Left lung (tissue), 10 donors: Measurements from ENCODE around the gene FAM168A. TPM values are rescaled to one million over a fixed set of nuclear protein-coding genes. Genes with fewer than 3 reads are reported as not detected.
A peak's percentile ranks its signal among the peaks of the same experiment; 100 is the strongest.

Experiments used
- ATAC-seq: fragments of 200-7000 bp; cut with Tn5 transposase; one replicate; pipeline ENCODE4 v1.9.1; 2020; ENCODE audit warnings: moderate library complexity
- DNase-seq, 4 donors: peaks; one replicate each; pipeline ENCODE4 v3.0.0-alpha.2; 2013 to 2020
- H3K27ac ChIP-seq, 2 donors: fragments of 200-600 bp; sonication (generic) in 1 of 2; one replicate each; pipeline versions ENCODE4 v1.5.0 to v1.8.0; 2020 to 2021
- H3K27me3 ChIP-seq, 2 donors: fragments of 200-600 bp; sonication (generic) in 1 of 2; one replicate each; pipeline versions ENCODE4 v1.5.0 to v1.8.0; 2020 to 2021
- H3K36me3 ChIP-seq, 2 donors: fragments of 200-600 bp; sonication (generic) in 1 of 2; one replicate each; pipeline versions ENCODE4 v1.5.0 to v1.8.0; 2020 to 2021
- H3K4me1 ChIP-seq, 2 donors: fragments of 200-600 bp; one replicate each; pipeline ENCODE4 v1.8.0; 2021
- H3K4me3 ChIP-seq, 2 donors: fragments of 200-600 bp; sonication (generic) in 1 of 2; one replicate each; pipeline versions ENCODE4 v1.5.0 to v1.8.0; 2020 to 2021; ENCODE audit warnings: mild to moderate bottlenecking in 1 of 2
- H3K9me3 ChIP-seq, 2 donors: fragments of 200-600 bp; sonication (generic) in 1 of 2; one replicate each; pipeline versions ENCODE4 v1.5.0 to v1.8.0; 2020 to 2021
- intact Hi-C, 2 donors: fragments of 100-400 bp; cut with DNase I; formaldehyde crosslinking; loops; one replicate each; pipeline versions ENCODE4 v1.11.2 to v1.14.2; 2022
- polyA plus RNA-seq, 6 donors: library from polyadenylated mRNA; unstranded; fragments of 120-200 nt; gene quantifications; one replicate each; pipeline ENCODE4 v1.2.1, GENCODE V29; 2013; ENCODE audit not compliant: insufficient read length in 6 of 6
- total RNA-seq, 2 donors: library from RNA; stranded (reverse); fragmentation: NEBNext Ultra II Directional; extraction: Animal tissue kit (Norgen Biotek cat#: 25700); gene quantifications; one replicate each; pipeline ENCODE4 v1.2.1, GENCODE V29; 2021
- TF ChIP-seq, protein P1 (sequence below), 2 donors: fragments of 200-600 bp; sonication (generic) in 1 of 2; IDR thresholded peaks; one replicate each; pipeline versions ENCODE4 v1.5.0 to v1.8.0; 2021; ENCODE audit warnings: antibody characterized with exemption in 2 of 2
- donor health status: DM: no; HTN: yes; CAD: no.
- donor health status: DM: no; HTN: no; CAD: no.

FAM168A gene
- total and polyA plus RNA-seq, 8 donors: 28.2 to 43.9 (median 41.6) TPM

GRCh38 chr11:73425108-73425507 is 172.8 kb downstream of the FAM168A start:
- intact Hi-C loops: no loop called here
- H3K27ac ChIP-seq: peak overlapping the region; percentile 17 to 71

GRCh38 chr11:73423506-73423905 is 174.4 kb downstream of the FAM168A start:
- Histone ChIP-seq H3K27ac (no peak overlapping the region), H3K4me1 (peaks cover 3 to 25% of the 10 kb centered on the region in 2 donors), H3K27me3 (no peaks in the 10 kb centered on the region), H3K36me3 (peaks cover 0 to 17% of the 10 kb centered on the region in 2 donors), H3K9me3 (no peaks in the 10 kb centered on the region), H3K4me3 (no peak overlapping the region)
- TF ChIP-seq, protein P1, sequence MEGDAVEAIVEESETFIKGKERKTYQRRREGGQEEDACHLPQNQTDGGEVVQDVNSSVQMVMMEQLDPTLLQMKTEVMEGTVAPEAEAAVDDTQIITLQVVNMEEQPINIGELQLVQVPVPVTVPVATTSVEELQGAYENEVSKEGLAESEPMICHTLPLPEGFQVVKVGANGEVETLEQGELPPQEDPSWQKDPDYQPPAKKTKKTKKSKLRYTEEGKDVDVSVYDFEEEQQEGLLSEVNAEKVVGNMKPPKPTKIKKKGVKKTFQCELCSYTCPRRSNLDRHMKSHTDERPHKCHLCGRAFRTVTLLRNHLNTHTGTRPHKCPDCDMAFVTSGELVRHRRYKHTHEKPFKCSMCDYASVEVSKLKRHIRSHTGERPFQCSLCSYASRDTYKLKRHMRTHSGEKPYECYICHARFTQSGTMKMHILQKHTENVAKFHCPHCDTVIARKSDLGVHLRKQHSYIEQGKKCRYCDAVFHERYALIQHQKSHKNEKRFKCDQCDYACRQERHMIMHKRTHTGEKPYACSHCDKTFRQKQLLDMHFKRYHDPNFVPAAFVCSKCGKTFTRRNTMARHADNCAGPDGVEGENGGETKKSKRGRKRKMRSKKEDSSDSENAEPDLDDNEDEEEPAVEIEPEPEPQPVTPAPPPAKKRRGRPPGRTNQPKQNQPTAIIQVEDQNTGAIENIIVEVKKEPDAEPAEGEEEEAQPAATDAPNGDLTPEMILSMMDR (IDR thresholded peaks at IDR 0.05): no peak
- intact Hi-C loops: no loop called here
- ATAC-seq: no peak
- no peak for DNase-seq

More at GRCh38 chr11:73425108-73425507, 172.8 kb downstream of the FAM168A start:
- ATAC-seq (peak; percentile 73), DNase-seq (peak in 1 of 4 donors; percentile 70)
- peaks cover 3 to 33% of the 10 kb centered on the region in 2 donors for H3K4me1 ChIP-seq
- no peaks in the 10 kb centered on the region for H3K27me3 ChIP-seq
- TF ChIP-seq, protein P1 (IDR thresholded peaks at IDR 0.05): no peak
- H3K9me3 ChIP-seq: no peaks in the 10 kb centered on the region
- H3K4me3 ChIP-seq: no peak overlapping the region
- H3K36me3 ChIP-seq: peaks cover 0 to 4% of the 10 kb centered on the region in 2 donors

DNA sequence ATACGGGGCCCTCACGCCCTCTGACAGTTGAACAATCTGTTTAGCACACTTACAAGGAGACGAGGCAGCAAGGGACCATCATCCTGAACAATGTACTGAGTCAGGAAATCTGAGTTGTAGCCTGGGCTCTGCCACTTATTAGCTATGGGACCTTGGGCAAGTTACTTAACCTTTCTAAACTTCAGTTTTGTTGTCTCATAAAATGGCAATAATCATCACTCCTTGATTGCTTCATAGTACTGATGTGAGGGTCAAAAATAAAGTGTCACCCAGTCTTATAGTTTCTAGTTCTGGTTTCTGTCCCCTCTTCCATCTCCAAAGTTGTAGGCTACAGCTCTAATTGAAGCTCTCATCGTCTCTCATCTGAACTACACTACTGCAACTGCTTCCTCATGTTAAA is 175.0 kb downstream of the FAM168A start:
- H3K36me3 ChIP-seq: peaks cover 0 to 23% of the 10 kb centered on the region in 2 donors

GRCh38 chr11:73420136-73420535 is 177.8 kb downstream of the FAM168A start:
- ATAC-seq: no peak
- intact Hi-C loops: no loop called here
- Histone ChIP-seq H3K27me3 (no peaks in the 10 kb centered on the region), H3K4me3 (no peak overlapping the region), H3K27ac (peak overlapping the region in 1 of 2 donors; percentile 14), H3K9me3 (no peaks in the 10 kb centered on the region), H3K4me1 (peaks cover 1 to 23% of the 10 kb centered on the region in 2 donors), H3K36me3 (peaks cover 0 to 23% of the 10 kb centered on the region in 2 donors)
- TF ChIP-seq, protein P1 (IDR thresholded peaks at IDR 0.05): no peak
- no peak for DNase-seq

More for the DNA sequence above, 175.0 kb downstream of the FAM168A start:
- DNase-seq (no peak), ATAC-seq (no peak)
- Histone ChIP-seq H3K9me3 (no peaks in the 10 kb centered on the region), H3K27ac (no peak overlapping the region), H3K4me3 (no peak overlapping the region), H3K4me1 (peaks cover 3 to 25% of the 10 kb centered on the region in 2 donors), H3K27me3 (no peaks in the 10 kb centered on the region)
- TF ChIP-seq, protein P1 (IDR thresholded peaks at IDR 0.05): no peak
- intact Hi-C loops: no loop called here

- intact Hi-C loops: no loop called here
- Histone ChIP-seq H3K9me3 (no peaks in the 10 kb centered on the region), H3K4me1 (peaks cover 12 to 39% of the 10 kb centered on the region in 2 donors), H3K27me3 (no peaks in the 10 kb centered on the region), H3K36me3 (peaks cover 0 to 30% of the 10 kb centered on the region in 2 donors), H3K4me3 (no peak overlapping the region), H3K27ac (no peak overlapping the region)
- ATAC-seq: peak; percentile 20
- TF ChIP-seq, protein P1 (IDR thresholded peaks at IDR 0.05): no peak
- no peak for DNase-seq
These were observed 181.1 kb downstream of the FAM168A start for GRCh38 chr11:73416786-73417185.
